Measurements from ENCODE around the gene PCNX3. TPM values are rescaled to one million over a fixed set of nuclear protein-coding genes. Genes with fewer than 3 reads are reported as not detected.

Gene PCNX3
- total RNA-seq, 1 donor from 2014 or later, result 4.7 TPM

DNA sequence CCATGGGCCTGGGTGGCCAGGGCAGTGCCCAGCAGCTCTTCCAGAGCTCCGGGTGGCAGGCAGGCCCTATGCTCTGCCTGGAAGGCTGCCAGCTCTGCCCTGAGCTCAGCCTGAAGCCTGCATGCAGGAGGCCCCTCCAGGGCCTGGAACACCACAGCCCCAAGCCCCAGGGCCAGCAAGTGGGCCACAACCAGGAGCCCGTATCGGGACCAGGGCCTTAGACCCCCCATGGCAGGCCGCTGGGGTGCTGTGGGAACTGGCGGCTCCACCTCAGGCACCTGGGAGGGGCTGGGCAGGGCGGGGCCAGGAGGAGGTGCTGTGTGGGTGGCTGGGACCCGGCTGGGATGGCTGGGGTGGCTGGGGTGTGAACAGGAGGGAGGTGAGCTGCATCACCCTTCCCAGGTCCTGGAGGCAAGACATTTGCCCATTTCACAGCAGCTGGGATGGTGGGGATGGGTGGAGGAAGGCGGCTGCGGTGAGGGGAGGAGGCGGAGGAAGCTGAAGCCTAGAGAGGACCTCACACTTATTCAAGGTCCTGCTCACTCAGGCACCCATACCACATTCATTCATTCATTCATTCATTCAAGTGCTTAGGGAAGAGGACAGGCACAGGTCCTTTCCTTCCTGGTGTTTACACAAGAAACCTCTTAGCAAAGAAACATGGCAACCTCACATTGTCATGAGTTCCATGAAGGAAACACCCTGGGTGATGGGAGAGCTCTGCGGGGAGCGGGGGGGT lies 19.9 kb upstream of the PCNX3 start, which contains the start of gene KCNK7:
Gene KCNK7 (minus strand): TSS at position 258 of the 739 bp plus-strand sequence. CDS start 28 bp downstream, at position 230.
- H3K27ac ChIP-seq (ENCODE audit: low read depth, low read length), result no peak within 1 kb of the TSS
- peak within 1 kb of the TSS in 1 of 3 donors; percentile 40 for H3K9ac ChIP-seq (ENCODE audit: low read depth in 1 of 3, low read length in 3 of 3)
- H3K4me1 ChIP-seq (ENCODE audit: control insufficient read depth in 3 of 3, insufficient read depth in 3 of 3, low read length in 3 of 3), result peaks cover 23 to 41% (median 39%) of the 10 kb centered on the region in 3 donors
- no peaks in the 10 kb centered on the region for H3K9me3 ChIP-seq (ENCODE audit: control insufficient read depth in 3 of 3, low read length in 3 of 3)
- no peaks in the 10 kb centered on the region for H3K27me3 ChIP-seq (ENCODE audit: control insufficient read depth in 3 of 3, insufficient read depth in 3 of 3, low read length in 3 of 3)
- H3K4me3 ChIP-seq (ENCODE audit: low read length in 3 of 3), result no peak within 1 kb of the TSS
- peaks cover 28 to 36% (median 29%) of the 10 kb centered on the region in 3 donors for H3K36me3 ChIP-seq (ENCODE audit: control insufficient read depth in 3 of 3, insufficient read depth in 3 of 3, low read length in 3 of 3)

- H3K4me3 ChIP-seq (ENCODE audit: low read length in 3 of 3), result no peak overlapping the region
- peaks cover 23 to 40% (median 35%) of the 10 kb centered on the region in 3 donors for H3K4me1 ChIP-seq (ENCODE audit: control insufficient read depth in 3 of 3, insufficient read depth in 3 of 3, low read length in 3 of 3)
- H3K9ac ChIP-seq (ENCODE audit: low read depth in 1 of 3, low read length in 3 of 3), result no peak overlapping the region
- no peak overlapping the region for H3K27ac ChIP-seq (ENCODE audit: low read depth, low read length)
- no peaks in the 10 kb centered on the region for H3K27me3 ChIP-seq (ENCODE audit: control insufficient read depth in 3 of 3, insufficient read depth in 3 of 3, low read length in 3 of 3)
- H3K36me3 ChIP-seq (ENCODE audit: control insufficient read depth in 3 of 3, insufficient read depth in 3 of 3, low read length in 3 of 3), result peaks cover 23 to 32% (median 25%) of the 10 kb centered on the region in 3 donors
- H3K9me3 ChIP-seq (ENCODE audit: control insufficient read depth in 3 of 3, low read length in 3 of 3), result no peaks in the 10 kb centered on the region
These were observed 19.1 kb upstream of the PCNX3 start for GRCh38 chr11:65596520-65596919.

- H3K4me1 ChIP-seq (ENCODE audit: control insufficient read depth in 3 of 3, insufficient read depth in 3 of 3, low read length in 3 of 3), result peaks cover 15 to 27% (median 23%) of the 10 kb centered on the region in 3 donors
- H3K27ac ChIP-seq (ENCODE audit: low read depth, low read length), result no peak overlapping the region
- H3K9me3 ChIP-seq (ENCODE audit: control insufficient read depth in 3 of 3, low read length in 3 of 3), result no peaks in the 10 kb centered on the region
- peaks cover 18 to 25% (median 19%) of the 10 kb centered on the region in 3 donors for H3K36me3 ChIP-seq (ENCODE audit: control insufficient read depth in 3 of 3, insufficient read depth in 3 of 3, low read length in 3 of 3)
- H3K27me3 ChIP-seq (ENCODE audit: control insufficient read depth in 3 of 3, insufficient read depth in 3 of 3, low read length in 3 of 3), result no peaks in the 10 kb centered on the region
- H3K9ac ChIP-seq (ENCODE audit: low read depth in 1 of 3, low read length in 3 of 3), result no peak overlapping the region
- H3K4me3 ChIP-seq (ENCODE audit: low read length in 3 of 3), result no peak overlapping the region
These were observed 17.3 kb upstream of the PCNX3 start for GRCh38 chr11:65598258-65598699.

DNA sequence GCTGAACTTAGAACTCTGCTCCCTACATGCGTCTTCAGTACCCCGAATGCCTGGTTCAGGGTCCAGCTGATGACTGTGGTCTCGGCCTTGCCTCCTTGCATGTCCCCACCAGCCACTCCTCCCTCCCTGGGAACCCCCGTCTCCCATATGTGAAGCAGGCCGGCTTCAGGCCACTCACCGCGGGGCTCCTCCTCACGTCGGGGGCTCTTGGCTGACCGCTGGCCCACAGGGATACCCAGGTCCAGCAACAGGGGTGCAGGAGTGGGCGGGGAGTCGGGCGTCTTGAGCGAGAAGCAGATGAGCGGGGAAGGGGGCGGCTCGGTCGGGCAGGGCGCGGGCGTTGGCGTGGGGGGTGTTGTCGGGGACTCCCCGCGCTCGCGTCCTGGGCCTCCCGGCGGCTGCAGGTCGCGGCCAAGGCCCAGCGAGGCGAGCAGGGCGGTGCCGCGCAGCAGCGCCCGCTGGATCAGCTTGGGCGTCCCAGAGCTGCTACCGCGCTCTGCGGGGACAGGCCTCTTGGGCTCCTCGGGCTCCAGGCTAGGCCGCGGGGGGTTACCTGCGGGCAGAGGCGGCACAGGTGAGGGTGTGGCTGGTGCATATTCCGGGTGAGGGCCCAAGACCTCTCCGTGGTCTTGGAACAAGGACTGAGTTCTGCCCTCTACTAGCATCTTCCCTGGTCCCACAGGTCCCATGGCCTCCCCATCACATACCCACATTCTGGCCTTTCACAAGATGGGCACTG lies 16.2 kb upstream of the PCNX3 start:
- Histone ChIP-seq H3K36me3 (ENCODE audit: control insufficient read depth in 3 of 3, insufficient read depth in 3 of 3, low read length in 3 of 3) (peaks cover 23 to 34% (median 29%) of the 10 kb centered on the region in 3 donors), H3K4me1 (ENCODE audit: control insufficient read depth in 3 of 3, insufficient read depth in 3 of 3, low read length in 3 of 3) (peaks cover 4 to 16% (median 12%) of the 10 kb centered on the region in 3 donors), H3K9ac (ENCODE audit: low read depth in 1 of 3, low read length in 3 of 3) (no peak overlapping the region), H3K9me3 (ENCODE audit: control insufficient read depth in 3 of 3, low read length in 3 of 3) (no peaks in the 10 kb centered on the region), H3K27ac (ENCODE audit: low read depth, low read length) (no peak overlapping the region), H3K27me3 (ENCODE audit: control insufficient read depth in 3 of 3, insufficient read depth in 3 of 3, low read length in 3 of 3) (no peaks in the 10 kb centered on the region), H3K4me3 (ENCODE audit: low read length in 3 of 3) (no peak overlapping the region)

- Histone ChIP-seq H3K36me3 (ENCODE audit: control insufficient read depth in 3 of 3, insufficient read depth in 3 of 3, low read length in 3 of 3) (peaks cover 28 to 39% (median 35%) of the 10 kb centered on the region in 3 donors), H3K9ac (ENCODE audit: low read depth in 1 of 3, low read length in 3 of 3) (no peak overlapping the region), H3K4me3 (ENCODE audit: low read length in 3 of 3) (no peak overlapping the region), H3K9me3 (ENCODE audit: control insufficient read depth in 3 of 3, low read length in 3 of 3) (no peaks in the 10 kb centered on the region), H3K27ac (ENCODE audit: low read depth, low read length) (no peak overlapping the region), H3K4me1 (ENCODE audit: control insufficient read depth in 3 of 3, insufficient read depth in 3 of 3, low read length in 3 of 3) (peaks cover 4 to 11% (median 9%) of the 10 kb centered on the region in 3 donors), H3K27me3 (ENCODE audit: control insufficient read depth in 3 of 3, insufficient read depth in 3 of 3, low read length in 3 of 3) (no peaks in the 10 kb centered on the region)
These were observed 15.7 kb upstream of the PCNX3 start for GRCh38 chr11:65599955-65600246.

GRCh38 chr11:65604258-65604657 lies 11.3 kb upstream of the PCNX3 start:
- H3K9me3 ChIP-seq (ENCODE audit: control insufficient read depth in 3 of 3, low read length in 3 of 3), result no peaks in the 10 kb centered on the region
- H3K4me3 ChIP-seq (ENCODE audit: low read length in 3 of 3), result no peak overlapping the region
- H3K9ac ChIP-seq (ENCODE audit: low read depth in 1 of 3, low read length in 3 of 3), result no peak overlapping the region
- H3K36me3 ChIP-seq (ENCODE audit: control insufficient read depth in 3 of 3, insufficient read depth in 3 of 3, low read length in 3 of 3), result peaks cover 31 to 45% (median 33%) of the 10 kb centered on the region in 3 donors
- H3K4me1 ChIP-seq (ENCODE audit: control insufficient read depth in 3 of 3, insufficient read depth in 3 of 3, low read length in 3 of 3), result peaks cover 20 to 23% (median 21%) of the 10 kb centered on the region in 3 donors
- H3K27ac ChIP-seq (ENCODE audit: low read depth, low read length), result no peak overlapping the region
- H3K27me3 ChIP-seq (ENCODE audit: control insufficient read depth in 3 of 3, insufficient read depth in 3 of 3, low read length in 3 of 3), result no peaks in the 10 kb centered on the region

DNA sequence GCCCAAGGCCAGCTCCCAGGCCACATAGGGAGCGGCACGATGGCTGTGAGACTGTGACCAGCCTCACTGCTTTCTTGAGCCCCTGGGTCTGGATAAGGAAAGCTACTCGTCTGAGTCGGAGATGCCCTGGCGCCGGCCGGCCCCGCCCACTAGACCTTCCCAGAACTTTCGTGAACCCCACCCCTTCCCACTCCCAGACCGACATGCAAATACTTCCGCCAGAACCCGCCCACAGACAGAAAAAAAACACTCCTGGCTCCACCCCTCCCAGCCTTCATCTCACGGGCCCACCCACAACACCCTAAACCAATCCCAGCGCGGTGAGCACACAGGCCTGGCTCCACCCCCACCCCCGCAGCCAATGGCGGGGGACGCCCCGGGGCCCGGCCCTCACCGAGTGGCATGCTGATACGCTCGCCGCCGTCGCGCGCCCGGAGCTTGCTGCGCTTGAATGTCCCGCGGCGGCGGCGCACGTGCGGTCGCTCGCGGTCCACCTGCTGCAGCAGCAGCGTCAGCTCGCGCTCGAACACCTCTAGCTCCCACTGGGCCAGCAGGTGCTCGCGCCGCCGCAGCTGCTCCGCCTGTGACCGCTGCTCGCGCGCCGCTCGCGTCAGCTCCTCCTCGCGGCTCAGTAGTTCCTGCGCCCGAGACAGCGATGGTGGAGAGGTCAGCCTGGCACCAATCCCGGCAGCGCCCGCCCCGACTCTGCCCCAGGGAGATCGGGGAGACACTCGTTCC lies 8.5 kb upstream of the PCNX3 start:
- no peaks in the 10 kb centered on the region for H3K9me3 ChIP-seq (ENCODE audit: control insufficient read depth in 3 of 3, low read length in 3 of 3)
- peak overlapping the region; percentile 20 to 71 (median 64) for H3K9ac ChIP-seq (ENCODE audit: low read depth in 1 of 3, low read length in 3 of 3)
- H3K27me3 ChIP-seq (ENCODE audit: control insufficient read depth in 3 of 3, insufficient read depth in 3 of 3, low read length in 3 of 3), result no peaks in the 10 kb centered on the region
- peaks cover 31 to 39% (median 37%) of the 10 kb centered on the region in 3 donors for H3K36me3 ChIP-seq (ENCODE audit: control insufficient read depth in 3 of 3, insufficient read depth in 3 of 3, low read length in 3 of 3)
- H3K4me3 ChIP-seq (ENCODE audit: low read length in 3 of 3), result peak overlapping the region; percentile 56 to 70 (median 65)
- peak overlapping the region; percentile 71 for H3K27ac ChIP-seq (ENCODE audit: low read depth, low read length)
- H3K4me1 ChIP-seq (ENCODE audit: control insufficient read depth in 3 of 3, insufficient read depth in 3 of 3, low read length in 3 of 3), result peaks cover 45 to 46% (median 46%) of the 10 kb centered on the region in 3 donors

DNA sequence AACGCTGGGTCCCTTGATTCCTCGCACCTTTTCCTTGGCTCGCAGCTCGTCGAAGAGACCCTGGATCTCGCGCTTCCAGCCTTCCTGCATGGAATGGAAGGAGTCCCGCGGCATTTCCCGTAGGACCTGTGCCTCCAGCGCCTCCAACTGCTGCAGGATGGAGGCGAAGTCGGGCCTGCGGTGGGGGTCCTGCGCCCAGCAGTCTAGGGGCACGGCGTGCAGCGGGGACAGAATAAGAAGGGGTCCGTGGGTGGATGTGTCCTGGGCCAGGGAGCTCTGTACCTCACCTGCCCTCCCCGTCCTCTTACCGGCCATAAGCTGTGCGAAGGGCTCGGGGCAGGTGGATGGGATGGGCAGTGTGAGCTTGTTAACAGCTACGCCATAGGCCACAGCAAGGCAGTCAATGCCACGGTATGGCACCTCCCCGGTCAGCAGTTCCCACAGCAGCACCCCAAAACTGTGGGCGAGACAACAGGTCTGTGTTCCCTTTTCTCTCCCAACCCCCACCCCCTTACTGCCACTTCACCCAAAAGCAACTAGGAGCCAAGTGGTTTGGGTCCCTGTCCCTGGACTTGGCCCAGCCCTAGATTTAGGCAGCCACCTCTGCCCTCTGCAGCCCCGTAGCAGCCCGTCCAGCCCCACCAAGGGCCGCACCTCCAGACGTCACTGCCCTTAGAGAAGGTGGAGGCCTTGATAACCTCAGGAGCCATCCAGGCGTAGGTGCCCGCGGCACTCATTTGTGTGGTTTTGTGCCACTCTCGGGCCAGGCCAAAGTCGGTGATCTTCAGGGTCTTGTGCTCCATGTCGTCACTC lies 7.8 kb upstream of the PCNX3 start:
- Histone ChIP-seq H3K4me3 (ENCODE audit: low read length in 3 of 3) (peak overlapping the region; percentile 56 to 70 (median 65)), H3K27me3 (ENCODE audit: control insufficient read depth in 3 of 3, insufficient read depth in 3 of 3, low read length in 3 of 3) (no peaks in the 10 kb centered on the region), H3K27ac (ENCODE audit: low read depth, low read length) (peak overlapping the region; percentile 37), H3K9ac (ENCODE audit: low read depth in 1 of 3, low read length in 3 of 3) (peak overlapping the region in 1 of 3 donors; percentile 71), H3K9me3 (ENCODE audit: control insufficient read depth in 3 of 3, low read length in 3 of 3) (no peaks in the 10 kb centered on the region), H3K4me1 (ENCODE audit: control insufficient read depth in 3 of 3, insufficient read depth in 3 of 3, low read length in 3 of 3) (peaks cover 53 to 54% (median 54%) of the 10 kb centered on the region in 3 donors), H3K36me3 (ENCODE audit: control insufficient read depth in 3 of 3, insufficient read depth in 3 of 3, low read length in 3 of 3) (peaks cover 31 to 43% (median 39%) of the 10 kb centered on the region in 3 donors)

- H3K27me3 ChIP-seq (ENCODE audit: control insufficient read depth in 3 of 3, insufficient read depth in 3 of 3, low read length in 3 of 3), result no peaks in the 10 kb centered on the region
- no peak overlapping the region for H3K4me3 ChIP-seq (ENCODE audit: low read length in 3 of 3)
- no peak overlapping the region for H3K27ac ChIP-seq (ENCODE audit: low read depth, low read length)
- no peaks in the 10 kb centered on the region for H3K9me3 ChIP-seq (ENCODE audit: control insufficient read depth in 3 of 3, low read length in 3 of 3)
- H3K4me1 ChIP-seq (ENCODE audit: control insufficient read depth in 3 of 3, insufficient read depth in 3 of 3, low read length in 3 of 3), result peaks cover 59 to 60% (median 60%) of the 10 kb centered on the region in 3 donors
- peaks cover 22 to 37% (median 27%) of the 10 kb centered on the region in 3 donors for H3K36me3 ChIP-seq (ENCODE audit: control insufficient read depth in 3 of 3, insufficient read depth in 3 of 3, low read length in 3 of 3)
- no peak overlapping the region for H3K9ac ChIP-seq (ENCODE audit: low read depth in 1 of 3, low read length in 3 of 3)
These were observed 6.3 kb upstream of the PCNX3 start for GRCh38 chr11:65609229-65609628.
